ENCODE data around the gene ALOX12. TPM values are rescaled to one million over a fixed set of nuclear protein-coding genes. Genes with fewer than 3 reads are reported as not detected.
"Not testable (repeated sequence)": the region's sequence is repeated elsewhere in the genome, so short reads cannot be mapped to it uniquely, and the experiment has no call there.

Gene ALOX12
- total RNA-seq, 1 experiment from 2014 or later = not detected

DNA sequence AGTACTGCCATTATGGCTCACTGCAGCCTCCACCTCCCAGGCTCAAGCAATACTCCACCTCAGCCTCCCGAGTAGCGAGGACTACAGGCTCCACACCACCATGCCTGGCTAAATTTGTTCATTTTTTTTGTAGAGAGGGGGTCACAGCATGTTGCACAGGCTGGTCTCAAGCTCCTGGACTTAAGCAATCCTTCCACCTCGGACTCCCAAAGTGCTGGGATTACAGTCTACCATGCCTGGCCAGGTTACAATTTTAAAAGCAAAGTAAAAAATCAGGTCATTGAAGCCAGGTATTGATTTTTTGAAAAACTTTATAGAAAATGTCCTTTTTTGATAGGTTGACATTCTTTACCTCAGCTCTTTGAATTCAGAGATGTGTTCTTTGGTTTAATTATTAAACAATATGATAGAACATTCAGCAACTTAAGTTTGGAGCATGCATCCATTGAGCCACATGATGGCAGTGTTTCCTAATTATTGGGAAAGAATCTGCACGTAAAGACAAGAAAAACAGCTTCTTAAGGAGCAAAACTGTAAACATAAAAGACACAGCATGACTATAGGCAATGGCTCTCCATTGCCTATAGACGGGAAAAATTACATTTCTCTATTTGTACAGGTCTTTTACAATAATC, 49.8 kb downstream of the ALOX12 start:
- peak; percentile 70 for DNase-seq (ENCODE audit: low read depth)

- no peak for DNase-seq (ENCODE audit: low read depth)
These were observed 50.4 kb downstream of the ALOX12 start for GRCh38 chr17:7046127-7046724.

DNA sequence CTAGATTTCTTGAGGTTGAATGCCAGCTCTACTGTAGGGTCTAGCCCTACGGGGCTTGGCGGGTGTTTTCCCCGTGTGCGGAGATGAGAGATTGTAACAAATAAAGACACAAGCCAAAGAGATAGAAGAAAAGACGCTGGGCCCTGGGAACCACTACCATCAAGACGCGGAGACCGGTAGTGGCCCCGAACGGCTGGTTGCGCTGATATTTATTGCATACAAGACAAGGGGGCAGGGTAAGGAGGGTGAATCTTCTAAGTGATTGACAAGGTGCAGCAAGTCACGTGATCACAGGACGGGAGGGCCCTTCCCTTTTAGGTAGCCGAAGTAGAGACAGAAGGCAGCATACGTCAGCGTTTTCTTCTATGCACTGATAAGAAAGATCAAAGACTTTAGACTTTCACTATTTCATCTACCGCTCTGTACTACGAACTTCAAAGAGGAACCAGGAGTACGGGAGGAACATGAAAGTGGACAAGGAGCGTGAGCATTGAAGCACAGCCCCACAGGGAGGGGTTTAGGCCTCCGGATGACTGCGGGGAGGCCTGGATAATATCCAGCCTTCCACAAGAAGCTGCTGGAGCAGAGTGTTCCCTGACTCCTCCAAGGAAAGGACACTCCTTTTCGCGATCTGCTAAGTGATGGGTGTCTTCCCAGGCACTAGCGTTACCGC, 51.0 kb downstream of the ALOX12 start:
- not testable (repeated sequence) for DNase-seq (ENCODE audit: low read depth)

DNA sequence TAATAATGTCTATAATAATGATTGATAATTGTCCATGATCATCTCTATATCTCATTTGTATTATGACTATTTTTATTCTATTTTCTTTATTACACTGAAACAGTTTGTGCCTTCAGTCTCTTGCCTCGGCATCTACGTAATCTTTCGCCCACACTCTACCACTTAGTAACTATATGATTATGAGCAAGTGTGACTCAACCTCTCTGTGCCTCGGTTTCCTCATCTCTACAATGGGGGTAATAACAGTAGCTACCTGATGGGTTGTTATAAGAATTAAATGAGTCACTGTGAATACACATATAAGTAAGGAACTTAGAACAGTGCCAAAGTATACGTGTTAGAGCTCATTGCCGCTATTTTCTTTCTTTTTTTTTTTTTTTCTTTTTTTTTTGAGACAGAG, 51.7 kb downstream of the ALOX12 start:
- DNase-seq (ENCODE audit: low read depth) = no peak

- DNase-seq (ENCODE audit: low read depth) = peak; percentile 50
These were observed 53.1 kb downstream of the ALOX12 start for GRCh38 chr17:7048968-7049367.

- not testable (repeated sequence) for DNase-seq (ENCODE audit: low read depth)
These were observed 54.7 kb downstream of the ALOX12 start for GRCh38 chr17:7050583-7050982.

DNA sequence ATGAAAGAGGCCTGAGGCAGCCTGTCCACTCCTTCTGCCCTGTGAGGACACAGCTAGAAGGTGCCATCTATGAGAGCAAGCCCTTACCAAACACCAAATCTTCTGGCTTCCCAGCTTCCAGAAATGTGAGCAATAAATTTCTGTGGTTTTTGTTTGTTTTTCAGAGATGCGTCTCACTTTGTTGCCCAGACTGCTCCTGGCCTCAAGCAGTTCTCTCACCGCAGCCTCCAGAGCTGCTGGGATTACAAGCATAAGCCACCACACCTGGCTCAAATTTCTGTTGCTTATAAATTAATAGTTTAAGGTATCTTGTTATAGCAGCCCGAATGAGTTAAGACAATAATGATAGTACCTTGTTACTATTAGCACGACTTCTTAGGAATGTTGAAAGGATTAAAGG, 60.5 kb downstream of the ALOX12 start:
- DNase-seq (ENCODE audit: low read depth) = peak; percentile 82

DNA sequence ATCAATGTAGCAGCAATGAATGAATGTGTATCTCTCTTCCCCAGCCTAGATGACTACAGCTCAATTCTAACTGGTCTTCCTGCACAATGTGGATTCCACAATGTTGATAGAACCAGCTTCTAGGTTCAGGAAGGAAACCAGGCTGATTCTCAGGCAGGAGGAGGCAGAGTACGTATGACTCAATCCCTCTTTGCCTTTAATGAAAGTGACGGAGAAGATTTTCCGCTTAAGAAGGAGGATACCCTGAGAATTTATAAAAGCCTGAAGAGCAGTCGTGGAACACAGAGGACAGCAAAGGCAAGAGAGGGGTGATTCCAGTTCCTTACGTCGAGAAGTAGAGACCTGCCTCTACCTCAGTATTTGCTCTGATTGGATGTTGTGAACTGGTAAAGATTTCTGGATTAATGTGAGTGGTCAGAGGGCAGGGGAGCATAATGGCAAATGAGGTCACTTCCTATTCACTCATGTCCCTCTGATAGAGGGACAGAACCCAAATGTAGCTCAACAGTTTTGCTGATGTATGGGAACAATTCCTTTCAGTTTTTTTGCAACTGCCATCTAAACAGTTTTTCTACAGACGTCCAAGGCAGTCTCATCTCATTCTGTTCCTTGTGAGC, 63.1 kb downstream of the ALOX12 start:
- peak; percentile 58 for DNase-seq (ENCODE audit: low read depth)

Other genes with a start within 250 kb of the ALOX12 start
- gene XAF1, start 240.0 kb upstream of the ALOX12 start, total RNA-seq (2014; rRNA removed) = 3.0 and 6.7 TPM in 2 replicates
- not detected in 2 replicates for gene FBXO39, start 219.8 kb upstream of the ALOX12 start, total RNA-seq (2014; rRNA removed)
- not detected in 2 replicates for gene TEKT1, start 164.3 kb upstream of the ALOX12 start, total RNA-seq (2014; rRNA removed)
- 161 and 204 TPM in 2 replicates for gene RNASEK, start 16.6 kb downstream of the ALOX12 start, total RNA-seq (2014; rRNA removed)
- gene BCL6B, start 27.0 kb downstream of the ALOX12 start, total RNA-seq (2014; rRNA removed) = not detected in 2 replicates
- gene SLC16A13, start 40.0 kb downstream of the ALOX12 start, total RNA-seq (2014; rRNA removed) = 0.63 TPM in 1 of 2 replicates, not detected in the other
- 0.11 TPM in 1 of 2 replicates, not detected in the other for gene SLC16A11, start 48.0 kb downstream of the ALOX12 start, total RNA-seq (2014; rRNA removed)
- not detected in 2 replicates for gene CLEC10A, start 84.2 kb downstream of the ALOX12 start, total RNA-seq (2014; rRNA removed)
- gene ASGR2, start 118.8 kb downstream of the ALOX12 start, total RNA-seq (2014; rRNA removed) = not detected in 2 replicates
- 0.29 and 1.4 TPM in 2 replicates for gene ASGR1, start 183.3 kb downstream of the ALOX12 start, total RNA-seq (2014; rRNA removed)
- 16.6 and 17.3 TPM in 2 replicates for gene DLG4, start 223.8 kb downstream of the ALOX12 start, total RNA-seq (2014; rRNA removed)
- 485 and 564 TPM in 2 replicates for gene ACADVL, start 223.9 kb downstream of the ALOX12 start, total RNA-seq (2014; rRNA removed)
- gene DVL2, start 238.5 kb downstream of the ALOX12 start, total RNA-seq (2014; rRNA removed) = 64.8 and 71.4 TPM in 2 replicates
- 54.7 and 56.4 TPM in 2 replicates for gene PHF23, start 243.4 kb downstream of the ALOX12 start, total RNA-seq (2014; rRNA removed)
- 161 and 171 TPM in 2 replicates for gene GABARAP, start 246.4 kb downstream of the ALOX12 start, total RNA-seq (2014; rRNA removed)